HG03469 (cell line): Measurements from ENCODE around the gene CD44.
"Not testable (repeated sequence)": the region's sequence is repeated elsewhere in the genome, so short reads cannot be mapped to it uniquely, and the experiment has no call there.

Experiments
- ATAC-seq: cut with Tn5 transposase; IDR thresholded peaks from one replicate; pipeline ENCODE4 v1.9.1; 2021; ENCODE audit warnings: mild to moderate bottlenecking, moderate library complexity, moderate number of reproducible peaks; ENCODE audit not compliant: unreplicated experiment

Gene CD44

GRCh38 chr11:35207471-35208403, 68.8 kb downstream of the CD44 start:
- no peak for ATAC-seq

DNA sequence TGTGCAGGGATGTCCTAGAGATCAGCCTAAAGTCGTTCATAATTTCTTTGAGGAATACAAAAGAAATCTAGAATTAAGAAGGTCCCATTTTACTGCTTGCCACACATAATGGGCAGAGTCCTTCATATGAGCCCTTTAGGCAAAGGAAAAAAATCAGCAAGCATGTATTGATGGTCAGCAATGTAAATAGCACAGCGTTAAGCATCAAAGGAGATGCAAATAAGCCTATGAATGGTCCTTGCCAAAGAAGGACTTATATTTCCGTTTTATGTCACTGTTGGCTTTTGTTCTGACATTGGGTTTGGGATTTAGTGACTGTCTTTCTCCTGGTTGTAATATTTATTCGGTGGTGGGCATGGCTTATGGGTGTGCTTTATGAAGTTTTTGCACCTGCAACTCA, 69.8 kb downstream of the CD44 start:
- ATAC-seq = no peak

DNA sequence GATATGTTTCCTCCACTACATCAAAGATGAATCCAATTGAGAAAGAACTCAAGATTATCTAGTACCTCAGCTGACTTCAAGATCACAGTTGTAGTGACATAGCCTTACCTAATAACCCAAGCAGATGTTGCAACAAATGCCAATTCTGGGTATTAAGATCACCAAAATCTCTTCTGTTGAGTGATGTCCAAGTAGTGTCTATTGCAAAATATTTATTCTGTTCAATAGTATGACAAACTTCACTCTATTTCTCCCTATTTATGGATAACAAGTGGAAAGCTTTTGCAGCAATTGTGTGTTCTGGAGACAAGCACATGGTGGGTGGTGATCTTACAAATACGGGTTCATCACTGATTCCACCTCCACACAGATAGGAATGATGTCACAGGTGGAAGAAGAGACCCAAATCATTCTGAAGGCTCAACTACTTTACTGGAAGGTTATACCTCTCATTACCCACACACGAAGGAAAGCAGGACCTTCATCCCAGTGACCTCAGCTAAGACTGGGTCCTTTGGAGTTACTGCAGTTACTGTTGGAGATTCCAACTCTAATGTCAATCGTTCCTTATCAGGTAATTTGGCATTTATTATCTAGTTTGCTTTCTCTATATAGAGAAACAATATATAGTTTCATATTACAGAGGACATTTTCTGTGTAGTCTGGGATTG, 72.0 kb downstream of the CD44 start:
- no peak for ATAC-seq

- no peak for ATAC-seq
These were observed 73.0 kb downstream of the CD44 start for GRCh38 chr11:35211952-35212351.

DNA sequence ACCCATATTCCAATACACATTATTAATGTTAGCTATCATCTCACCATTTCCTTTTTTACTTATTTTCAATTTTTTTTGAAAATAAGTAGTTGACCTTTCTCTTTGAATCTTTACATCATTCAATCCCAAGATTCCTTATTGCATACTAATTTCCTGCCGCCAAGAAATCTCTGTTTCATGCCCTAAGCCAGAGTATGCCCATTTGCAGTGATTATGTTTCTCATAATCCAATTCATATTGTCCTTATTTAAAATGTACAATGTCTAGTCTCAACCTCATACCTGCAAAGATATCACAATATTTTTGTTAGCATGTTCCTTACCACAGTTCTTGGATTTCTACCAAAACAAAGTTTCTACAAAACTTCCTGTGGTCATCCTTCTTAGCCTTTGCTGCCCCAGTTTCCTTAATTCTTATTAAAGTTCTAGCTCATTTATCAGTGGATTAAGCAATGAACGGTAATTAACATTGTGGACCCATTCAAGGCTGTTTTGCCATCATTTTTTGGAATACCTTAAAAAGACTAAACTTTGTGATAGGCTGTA, 75.3 kb downstream of the CD44 start:
- ATAC-seq = no peak

GRCh38 chr11:35214792-35215193, 75.8 kb downstream of the CD44 start:
- no peak for ATAC-seq

GRCh38 chr11:35215945-35216344, 77.0 kb downstream of the CD44 start:
- no peak for ATAC-seq

DNA sequence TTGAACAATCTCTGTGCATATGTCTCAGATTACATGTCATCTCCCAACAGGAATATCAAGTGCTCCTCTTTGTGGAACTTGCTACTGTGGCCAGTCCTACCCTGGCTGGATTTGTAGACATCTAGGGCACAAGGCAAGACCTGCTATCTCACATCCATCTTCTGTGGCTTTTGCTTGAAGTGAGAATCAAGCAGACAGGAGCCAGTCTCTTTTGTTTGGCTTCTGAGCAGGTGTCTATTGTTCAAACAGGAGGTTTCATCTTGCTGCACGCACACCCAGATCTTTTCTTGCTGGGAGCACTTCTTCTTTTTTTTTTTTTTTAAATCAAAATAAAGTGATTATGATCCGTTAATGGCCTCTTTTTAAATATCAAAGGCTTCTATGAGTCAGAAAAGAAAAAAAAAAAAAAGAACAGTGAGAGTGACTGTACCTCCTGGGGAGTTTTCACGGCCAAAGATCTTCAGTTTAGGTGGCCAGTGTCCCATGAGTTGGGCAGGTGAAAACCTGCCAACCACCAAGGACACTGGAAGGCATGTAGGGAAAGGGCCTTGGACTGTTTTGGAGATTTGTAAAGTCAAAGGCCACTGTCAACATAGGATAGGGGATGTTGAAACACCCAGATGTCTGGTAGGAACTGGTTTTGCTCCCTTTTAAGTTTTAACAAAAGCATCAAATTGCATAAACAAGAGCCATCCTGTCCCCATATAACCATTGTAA, 78.1 kb downstream of the CD44 start:
- no peak for ATAC-seq

DNA sequence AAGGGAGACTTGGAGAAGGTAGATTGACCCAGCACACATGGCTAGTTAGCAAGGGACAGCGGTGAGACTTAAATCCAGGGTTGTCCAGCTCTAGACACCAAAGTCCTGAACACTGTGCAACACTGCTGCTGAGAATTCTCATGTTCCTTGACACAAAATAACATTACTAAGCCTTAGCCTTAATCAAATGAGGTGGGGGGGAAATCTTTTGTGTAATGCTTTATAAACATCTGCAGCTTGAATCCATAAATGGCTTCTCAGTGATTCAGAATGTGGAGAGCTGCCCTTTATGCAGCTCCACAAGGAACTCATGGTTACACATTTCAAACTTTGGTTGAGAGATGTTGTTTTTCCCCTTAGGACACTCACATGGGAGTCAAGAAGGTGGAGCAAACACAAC, 80.0 kb downstream of the CD44 start:
- no peak for ATAC-seq

- no peak for ATAC-seq
These were observed 84.4 kb downstream of the CD44 start for GRCh38 chr11:35223371-35223796.

DNA sequence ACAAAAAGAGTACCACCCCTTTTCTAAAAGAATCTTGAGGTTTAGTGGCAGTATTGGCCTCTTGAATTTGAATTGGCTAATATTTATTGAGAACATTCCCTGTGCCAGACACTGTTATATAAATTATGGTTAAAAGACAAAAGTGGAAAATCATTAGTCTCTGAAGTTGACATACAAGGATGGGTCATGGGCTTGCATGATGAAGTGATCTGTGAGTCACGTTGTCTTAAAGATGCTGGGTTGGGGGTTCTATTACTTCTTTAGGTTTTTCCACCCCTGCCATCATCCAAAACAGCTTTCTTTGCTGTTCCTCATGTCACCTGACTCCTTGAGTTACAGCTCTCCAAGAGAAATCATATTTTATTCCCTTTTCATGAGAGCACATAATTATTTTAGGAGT, 85.0 kb downstream of the CD44 start:
- ATAC-seq = no peak

- no peak for ATAC-seq
These were observed 87.1 kb downstream of the CD44 start for GRCh38 chr11:35225946-35226520.

- ATAC-seq = not testable (repeated sequence)
These were observed 87.8 kb downstream of the CD44 start for GRCh38 chr11:35226756-35227155.

DNA sequence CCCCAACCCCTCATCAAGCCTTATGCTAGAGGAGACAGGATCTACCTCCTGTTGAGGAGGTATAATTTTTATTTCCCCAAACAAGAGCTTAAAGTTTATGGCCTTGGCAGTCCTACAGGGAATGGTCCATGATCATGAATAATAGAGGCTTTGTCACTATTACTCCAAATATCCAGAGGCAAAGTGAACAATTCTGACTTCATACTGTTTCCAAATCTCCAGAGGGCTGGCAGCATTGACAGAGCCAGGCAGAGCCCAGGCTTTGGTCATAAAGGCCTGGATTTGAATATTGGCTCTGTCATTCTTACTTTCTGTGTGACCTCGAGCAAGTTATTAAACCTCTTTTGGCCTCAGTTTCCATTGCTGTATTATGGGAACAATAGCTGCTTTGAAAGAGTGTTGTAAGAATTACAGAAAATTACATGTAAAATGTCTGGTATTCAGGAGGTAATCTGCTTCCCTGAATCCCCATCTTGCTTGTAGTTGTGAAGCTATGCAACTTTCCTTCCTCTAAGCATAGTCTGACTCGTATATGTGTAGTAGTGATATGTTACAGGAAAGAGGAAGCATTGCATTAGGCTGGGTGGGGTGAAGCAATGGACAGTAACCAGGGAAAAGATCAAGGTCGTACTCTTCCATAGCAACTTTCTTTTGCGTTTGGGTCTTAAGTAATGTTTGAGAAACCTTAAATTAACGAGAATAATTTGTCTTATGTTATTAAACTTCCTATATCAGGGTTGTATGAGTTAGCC, 88.8 kb downstream of the CD44 start:
- no peak for ATAC-seq

GRCh38 chr11:35228328-35228725, 89.4 kb downstream of the CD44 start:
- ATAC-seq = no peak

- ATAC-seq = no peak
These were observed 91.4 kb downstream of the CD44 start for GRCh38 chr11:35230388-35230787.

GRCh38 chr11:35231076-35231860, 92.3 kb downstream of the CD44 start:
- no peak for ATAC-seq

- ATAC-seq = no peak
These were observed 93.9 kb downstream of the CD44 start for GRCh38 chr11:35232891-35233330.

- no peak for ATAC-seq
These were observed 94.5 kb downstream of the CD44 start for GRCh38 chr11:35233518-35233917.
